Adrenal gland (tissue), 5 donors: ENCODE results near the gene MED12L.

Experiments
- POLR2A ChIP-seq, 2 donors: fragments of 450-650 bp; IDR thresholded peaks; one replicate each; pipeline ENCODE4 v1.6.1; 2017; ENCODE audit warnings: antibody characterized with exemption in 2 of 2, mild to moderate bottlenecking in 2 of 2, moderate library complexity in 1 of 2
- TF ChIP-seq, protein P1 (sequence below), 6 experiments: fragments of 450-650 bp in 4 of 6; fragments of 200-600 bp in 2 of 6; sonication (generic) in 1 of 6; IDR thresholded peaks; 1 replicate in 5 of 6; 2 replicates in 1 of 6; pipeline versions ENCODE4 v1.5.1 to v1.8.0; 2016 to 2021; ENCODE audit warnings: antibody characterized with exemption in 6 of 6, mild to moderate bottlenecking in 2 of 6, moderate library complexity in 1 of 6
- donor health status: DM: no; HTN: no; CAD: no.

DNA sequence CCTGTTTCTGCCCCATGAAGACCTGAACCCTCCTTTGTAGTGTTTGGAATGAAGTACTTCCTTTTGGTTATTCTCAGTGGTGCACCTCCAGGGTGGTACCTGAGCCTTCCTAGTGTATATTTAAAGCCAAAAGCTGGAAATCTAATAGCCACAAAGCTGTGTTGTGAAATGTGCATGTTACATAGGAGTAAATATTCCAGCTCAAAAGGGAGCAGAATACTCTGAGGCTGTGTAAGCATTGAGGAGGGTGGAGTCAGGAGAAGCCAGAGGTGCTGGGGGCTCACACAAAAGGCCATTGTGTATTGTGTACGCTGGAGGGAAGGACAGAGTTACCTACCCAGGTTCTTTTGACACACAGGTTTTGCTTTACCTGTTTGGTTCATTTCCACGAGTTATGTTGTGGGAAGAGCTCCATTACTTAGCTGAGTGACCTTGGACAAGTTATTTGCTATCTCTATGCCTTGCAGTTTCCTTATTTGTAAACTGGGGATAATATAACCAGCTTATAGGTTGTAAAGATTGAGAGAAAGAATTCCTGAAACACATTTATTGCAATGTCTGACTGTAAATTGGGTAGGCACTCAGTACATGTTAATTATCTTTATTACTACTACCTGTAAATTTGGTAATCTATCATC, 92.9 kb downstream of the MED12L start:
- no peak for TF ChIP-seq POLR2A (IDR thresholded peaks at IDR 0.05)
- TF ChIP-seq, protein P1, sequence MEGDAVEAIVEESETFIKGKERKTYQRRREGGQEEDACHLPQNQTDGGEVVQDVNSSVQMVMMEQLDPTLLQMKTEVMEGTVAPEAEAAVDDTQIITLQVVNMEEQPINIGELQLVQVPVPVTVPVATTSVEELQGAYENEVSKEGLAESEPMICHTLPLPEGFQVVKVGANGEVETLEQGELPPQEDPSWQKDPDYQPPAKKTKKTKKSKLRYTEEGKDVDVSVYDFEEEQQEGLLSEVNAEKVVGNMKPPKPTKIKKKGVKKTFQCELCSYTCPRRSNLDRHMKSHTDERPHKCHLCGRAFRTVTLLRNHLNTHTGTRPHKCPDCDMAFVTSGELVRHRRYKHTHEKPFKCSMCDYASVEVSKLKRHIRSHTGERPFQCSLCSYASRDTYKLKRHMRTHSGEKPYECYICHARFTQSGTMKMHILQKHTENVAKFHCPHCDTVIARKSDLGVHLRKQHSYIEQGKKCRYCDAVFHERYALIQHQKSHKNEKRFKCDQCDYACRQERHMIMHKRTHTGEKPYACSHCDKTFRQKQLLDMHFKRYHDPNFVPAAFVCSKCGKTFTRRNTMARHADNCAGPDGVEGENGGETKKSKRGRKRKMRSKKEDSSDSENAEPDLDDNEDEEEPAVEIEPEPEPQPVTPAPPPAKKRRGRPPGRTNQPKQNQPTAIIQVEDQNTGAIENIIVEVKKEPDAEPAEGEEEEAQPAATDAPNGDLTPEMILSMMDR (IDR thresholded peaks at IDR 0.05): no peak
